HepG2 (cell line): ENCODE measurements around the gene SNF8. TPM values are rescaled to one million over a fixed set of nuclear protein-coding genes. Genes with fewer than 3 reads are reported as not detected.

ENCODE experiments used
- BORCS8-MEF2B ChIP-seq: sonication (generic); formaldehyde crosslinking; IDR thresholded peaks from 2 replicates; pipeline ENCODE4 v1.8.0; 2022; ENCODE audit warnings: mild to moderate bottlenecking, missing genetic modification reagents
- DPF2 ChIP-seq: sonication (generic); formaldehyde crosslinking; IDR thresholded peaks from 2 replicates; pipeline ENCODE4 v1.4.0; 2020; ENCODE audit warnings: mild to moderate bottlenecking, low read depth, missing genetic modification reagents, borderline replicate concordance
- HNF1A ChIP-seq, 2 experiments: sonication (generic) in 1 of 2; formaldehyde crosslinking in 1 of 2; IDR thresholded peaks; 2 replicates each; pipeline versions ENCODE4 v1.4.0 to v1.6.1; 2016 to 2020; ENCODE audit warnings: borderline replicate concordance in 1 of 2, low read depth in 1 of 2, mild to moderate bottlenecking in 1 of 2, missing genetic modification reagents in 1 of 2
- HOMEZ ChIP-seq: IDR thresholded peaks from 2 replicates; pipeline ENCODE4 v1.6.1; 2016; ENCODE audit warnings: low read depth
- NFE2L1 ChIP-seq: sonication (generic); formaldehyde crosslinking; IDR thresholded peaks from 2 replicates; pipeline ENCODE4 v1.4.0; 2020; ENCODE audit warnings: missing genetic modification reagents, mild to moderate bottlenecking, borderline replicate concordance
- RAD21 ChIP-seq: fragments of 450-650 bp; formaldehyde crosslinking; IDR thresholded peaks from 2 replicates; pipeline ENCODE4 v1.5.0; 2020; ENCODE audit warnings: mild to moderate bottlenecking
- RBFOX2 ChIP-seq: fragments of 200-400 bp; formaldehyde crosslinking; IDR thresholded peaks from 2 replicates; pipeline ENCODE4 v1.6.1; 2017; ENCODE audit warnings: low read depth, mild to moderate bottlenecking, low read length
- SMAD3 ChIP-seq: sonication (generic); formaldehyde crosslinking; IDR thresholded peaks from 2 replicates; pipeline ENCODE4 v1.4.0; 2020; ENCODE audit warnings: missing genetic modification reagents
- SOX6 ChIP-seq, 2 experiments: fragments of 450-650 bp in 1 of 2; sonication (generic) in 1 of 2; formaldehyde crosslinking in 1 of 2; IDR thresholded peaks; 2 replicates each; pipeline versions ENCODE4 v1.4.0 to v1.6.1; 2017 to 2020; ENCODE audit warnings: antibody characterized with exemption in 1 of 2, mild to moderate bottlenecking in 1 of 2, missing genetic modification reagents in 1 of 2
- ZBTB10 ChIP-seq: sonication (generic); formaldehyde crosslinking; IDR thresholded peaks from 2 replicates; pipeline ENCODE4 v1.4.0; 2020; ENCODE audit warnings: missing genetic modification reagents, borderline replicate concordance
- ZBTB42 ChIP-seq: sonication (generic); formaldehyde crosslinking; IDR thresholded peaks from 2 replicates; pipeline ENCODE4 v1.5.0; 2020; ENCODE audit warnings: mild to moderate bottlenecking, missing genetic modification reagents
- ZBTB44 ChIP-seq: sonication (generic); formaldehyde crosslinking; IDR thresholded peaks from 2 replicates; pipeline ENCODE4 v1.4.0; 2020; ENCODE audit warnings: missing genetic modification reagents
- ZNF264 ChIP-seq: sonication (generic); formaldehyde crosslinking; IDR thresholded peaks from 2 replicates; pipeline ENCODE4 v1.4.0; 2020; ENCODE audit warnings: missing genetic modification reagents
- ZNF460 ChIP-seq: sonication (generic); formaldehyde crosslinking; IDR thresholded peaks from 2 replicates; pipeline ENCODE4 v1.5.1; 2020; ENCODE audit warnings: missing genetic modification reagents, mild to moderate bottlenecking, borderline replicate concordance
- ZNF839 ChIP-seq: sonication (generic); formaldehyde crosslinking; IDR thresholded peaks from 2 replicates; pipeline ENCODE4 v1.4.0; 2020; ENCODE audit warnings: missing genetic modification reagents, mild to moderate bottlenecking, borderline replicate concordance
- ZSCAN22 ChIP-seq: sonication (generic); formaldehyde crosslinking; IDR thresholded peaks from 2 replicates; pipeline ENCODE4 v1.4.0; 2020; ENCODE audit warnings: mild to moderate bottlenecking, missing genetic modification reagents
- polyA plus RNA-seq, 8 experiments: library from polyadenylated mRNA; depleted of rRNA in 3 of 8; stranded (reverse) in 7 of 8; unstranded in 1 of 8; fragments of >200 nt; fragmentation: Illumina TruSeq in 4 of 8; extraction: Trizol in 4 of 8; gene quantifications; 2 replicates each; pipeline versions ENCODE4 v1.2.1 to v1.2.3, GENCODE V29; 2011 to 2016; ENCODE audit warnings: low read depth in 4 of 8, missing spikeins in 1 of 8, mixed read lengths in 1 of 8; ENCODE audit not compliant: insufficient read depth in 1 of 8
- total RNA-seq, 5 experiments: library from RNA; depleted of rRNA; stranded (reverse); fragments of >200 nt; fragmentation: Illumina TruSeq; extraction: Trizol; gene quantifications; 2 replicates each; pipeline ENCODE4 v1.2.3, GENCODE V29; 2016; ENCODE audit warnings: low read depth in 1 of 5
- TF ChIP-seq, protein P1 (sequence below): sonication (generic); formaldehyde crosslinking; IDR thresholded peaks from 2 replicates; pipeline ENCODE4 v1.9.0; 2021; ENCODE audit warnings: missing genetic modification reagents, mild to moderate bottlenecking, borderline replicate concordance

Gene SNF8
- total and polyA plus RNA-seq, 2 of the 13 experiments (the other 11 are each of a cell fraction or from before 2014, with no cell fraction given): 114 to 153 TPM

GRCh38 chr17:48930435-48930873 is 14.2 kb downstream of the SNF8 start (continued):
- TF ChIP-seq ZSCAN22 (CRISPR knock-in tag): no peak
- no peak for TF ChIP-seq HNF1A (IDR thresholded peaks at IDR 0.05; ENCODE audit: low read depth)
- no peak for TF ChIP-seq HNF1A (CRISPR knock-in tag; IDR thresholded peaks at IDR 0.05; ENCODE audit: borderline replicate concordance)
- no peak for TF ChIP-seq RAD21
- TF ChIP-seq SMAD3 (CRISPR knock-in tag): no peak
- peak; percentile 54 for TF ChIP-seq RBFOX2
- TF ChIP-seq ZBTB10: no peak
- TF ChIP-seq DPF2 (CRISPR knock-in tag): no peak
- TF ChIP-seq NFE2L1 (CRISPR knock-in tag): no peak
- no peak for TF ChIP-seq SOX6 (IDR thresholded peaks at IDR 0.05)
- TF ChIP-seq SOX6 (CRISPR knock-in tag; IDR thresholded peaks at IDR 0.05): no peak
- peak; percentile 48; the same call in 1 of the 2 replicates for TF ChIP-seq BORCS8-MEF2B (CRISPR knock-in tag)
- no peak for TF ChIP-seq HOMEZ (CRISPR knock-in tag)
- no peak for TF ChIP-seq ZNF460 (CRISPR knock-in tag)
- no peak for TF ChIP-seq ZBTB42 (CRISPR knock-in tag)
- TF ChIP-seq, protein P1, sequence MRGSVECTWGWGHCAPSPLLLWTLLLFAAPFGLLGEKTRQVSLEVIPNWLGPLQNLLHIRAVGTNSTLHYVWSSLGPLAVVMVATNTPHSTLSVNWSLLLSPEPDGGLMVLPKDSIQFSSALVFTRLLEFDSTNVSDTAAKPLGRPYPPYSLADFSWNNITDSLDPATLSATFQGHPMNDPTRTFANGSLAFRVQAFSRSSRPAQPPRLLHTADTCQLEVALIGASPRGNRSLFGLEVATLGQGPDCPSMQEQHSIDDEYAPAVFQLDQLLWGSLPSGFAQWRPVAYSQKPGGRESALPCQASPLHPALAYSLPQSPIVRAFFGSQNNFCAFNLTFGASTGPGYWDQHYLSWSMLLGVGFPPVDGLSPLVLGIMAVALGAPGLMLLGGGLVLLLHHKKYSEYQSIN (CRISPR knock-in tag): no peak
- no peak for TF ChIP-seq ZNF839 (CRISPR knock-in tag)
- no peak for TF ChIP-seq ZBTB44 (CRISPR knock-in tag)
- no peak for TF ChIP-seq ZNF264
